WTC11 (cell line): ENCODE measurements around the gene STX19. TPM values are rescaled to one million over a fixed set of nuclear protein-coding genes. Genes with fewer than 3 reads are reported as not detected.

Experiments used
- ATAC-seq: fragments of 200-7000 bp; cut with Tn5 transposase; 2 replicates; pipeline ENCODE4 v1.10.0; 2021; ENCODE audit warnings: mild to moderate bottlenecking, moderate library complexity
- Bru-seq: library from RNA; stranded (reverse); fragments of 400-500 nt; gene quantifications from one replicate; lab custom pipeline; 2021; lab: Mats Ljungman, UMichigan
- CTCF ChIA-PET: fragments of 300-600 bp; sonication (Branson Sonifier 250); formaldehyde crosslinking; loops from one replicate; lab custom pipeline; 2021; ENCODE audit warnings: antibody characterized with exemption; lab: Charles Lee
- POLR2A ChIA-PET: fragments of 350-600 bp; sonication (Branson Sonifier 250); formaldehyde crosslinking; loops from one replicate; lab custom pipeline; 2021; ENCODE audit warnings: antibody characterized with exemption; lab: Charles Lee
- DNase-seq: peaks from one replicate; pipeline ENCODE4 v3.0.0; 2021; ENCODE audit warnings: low spot score
- H3K27ac Mint-ChIP-seq: 2 replicates; pipeline ENCODE4 v1.8.0; 2021; ENCODE audit warnings: mixed read lengths
- H3K27me3 Mint-ChIP-seq: 2 replicates; pipeline ENCODE4 v1.8.0; 2021; ENCODE audit warnings: low read depth, mild to moderate bottlenecking, moderate library complexity, mixed read lengths
- H3K36me3 Mint-ChIP-seq: 2 replicates; pipeline ENCODE4 v1.8.0; 2021; ENCODE audit warnings: mixed read lengths
- H3K4me1 Mint-ChIP-seq: 2 replicates; pipeline ENCODE4 v1.8.0; 2022; ENCODE audit warnings: mixed read lengths
- H3K4me3 Mint-ChIP-seq: 2 replicates; pipeline ENCODE4 v1.8.0; 2021; ENCODE audit warnings: mild to moderate bottlenecking, moderate library complexity, mixed read lengths
- H3K9me3 Mint-ChIP-seq: 2 replicates; pipeline ENCODE4 v1.8.0; 2021; ENCODE audit warnings: mixed read lengths
- CBFB ChIP-seq: sonication (generic); formaldehyde crosslinking; IDR thresholded peaks from 2 replicates; pipeline ENCODE4 v1.8.1; 2022; ENCODE audit warnings: mild to moderate bottlenecking, low read depth, missing genetic modification reagents
- CREM ChIP-seq: sonication (generic); formaldehyde crosslinking; IDR thresholded peaks from 2 replicates; pipeline ENCODE4 v1.8.1; 2022; ENCODE audit warnings: mild to moderate bottlenecking, missing genetic modification reagents, moderate library complexity
- E2F1 ChIP-seq: sonication (generic); formaldehyde crosslinking; IDR thresholded peaks from 2 replicates; pipeline ENCODE4 v1.8.0; 2022; ENCODE audit warnings: mild to moderate bottlenecking, missing genetic modification reagents
- FOXJ3 ChIP-seq: sonication (generic); formaldehyde crosslinking; IDR thresholded peaks from 2 replicates; pipeline ENCODE4 v1.9.0; 2021; ENCODE audit warnings: missing genetic modification reagents, mild to moderate bottlenecking, borderline replicate concordance
- FOXP1 ChIP-seq: sonication (generic); formaldehyde crosslinking; IDR thresholded peaks from 2 replicates; pipeline ENCODE4 v1.8.0; 2022; ENCODE audit warnings: missing genetic modification reagents, mild to moderate bottlenecking, moderate library complexity, borderline replicate concordance
- FOXP4 ChIP-seq: sonication (generic); formaldehyde crosslinking; IDR thresholded peaks from 2 replicates; pipeline ENCODE4 v1.8.0; 2022; ENCODE audit warnings: mild to moderate bottlenecking, missing genetic modification reagents
- HMGA2 ChIP-seq: fragments of 250-450 bp; sonication (Bioruptor Pico); IDR thresholded peaks from 2 replicates; pipeline ENCODE4 v1.4.0; 2021; ENCODE audit warnings: mild to moderate bottlenecking, moderate library complexity
- JUN ChIP-seq: sonication (generic); formaldehyde crosslinking; IDR thresholded peaks from 2 replicates; pipeline ENCODE4 v1.8.0; 2023; ENCODE audit warnings: mild to moderate bottlenecking, missing genetic modification reagents
- MLX ChIP-seq: sonication (generic); formaldehyde crosslinking; IDR thresholded peaks from 2 replicates; pipeline ENCODE4 v1.8.1; 2023; ENCODE audit warnings: mild to moderate bottlenecking, missing genetic modification reagents, moderate library complexity
- NFATC4 ChIP-seq: fragments of 250-450 bp; sonication (Bioruptor Pico); IDR thresholded peaks from 2 replicates; pipeline ENCODE4 v1.9.0; 2021; ENCODE audit warnings: mild to moderate bottlenecking
- NFE2L1 ChIP-seq: sonication (generic); formaldehyde crosslinking; IDR thresholded peaks from 2 replicates; pipeline ENCODE4 v1.8.1; 2023; ENCODE audit warnings: missing genetic modification reagents
- OVOL2 ChIP-seq: fragments of 250-450 bp; sonication (Bioruptor Pico); IDR thresholded peaks from 2 replicates; pipeline ENCODE4 v1.9.0; 2021; ENCODE audit warnings: mild to moderate bottlenecking, borderline replicate concordance
- RORB ChIP-seq: fragments of 250-450 bp; sonication (Bioruptor Pico); IDR thresholded peaks from 2 replicates; pipeline ENCODE4 v1.9.0; 2021; ENCODE audit warnings: mild to moderate bottlenecking
- TEAD1 ChIP-seq: sonication (generic); formaldehyde crosslinking; IDR thresholded peaks from 2 replicates; pipeline ENCODE4 v1.8.0; 2022; ENCODE audit warnings: mild to moderate bottlenecking, missing genetic modification reagents
- TP53 ChIP-seq: sonication (generic); formaldehyde crosslinking; IDR thresholded peaks from 2 replicates; pipeline ENCODE4 v1.8.1; 2023; ENCODE audit warnings: mild to moderate bottlenecking, missing genetic modification reagents
- USF2 ChIP-seq: sonication (generic); formaldehyde crosslinking; IDR thresholded peaks from 2 replicates; pipeline ENCODE4 v1.8.1; 2023; ENCODE audit warnings: mild to moderate bottlenecking, missing genetic modification reagents, moderate library complexity
- ZNF219 ChIP-seq: sonication (generic); formaldehyde crosslinking; IDR thresholded peaks from 2 replicates; pipeline ENCODE4 v1.8.0; 2023; ENCODE audit warnings: missing genetic modification reagents, mild to moderate bottlenecking, borderline replicate concordance
- ZNF281 ChIP-seq: sonication (generic); formaldehyde crosslinking; IDR thresholded peaks from 2 replicates; pipeline ENCODE4 v1.8.0; 2023; ENCODE audit warnings: mild to moderate bottlenecking, missing genetic modification reagents
- ZNF317 ChIP-seq: sonication (generic); formaldehyde crosslinking; IDR thresholded peaks from 2 replicates; pipeline ENCODE4 v1.8.1; 2023; ENCODE audit warnings: low read depth, mild to moderate bottlenecking, moderate library complexity, missing genetic modification reagents, borderline replicate concordance
- ZNF425 ChIP-seq: fragments of 250-450 bp; sonication (Bioruptor Pico); conservative IDR thresholded peaks from 2 replicates; pipeline ENCODE4 v1.9.0; 2021; ENCODE audit warnings: mild to moderate bottlenecking
- long read RNA-seq, 3 experiments: library from RNA in 1 of 3; library from capped mRNA in 1 of 3; library from polyadenylated mRNA in 1 of 3; unstranded in 2 of 3; stranded (forward) in 1 of 3; transcript quantifications; one replicate each; pipeline ENCODE4 v2.0.0, GENCODE V29; 2021
- total RNA-seq: library from RNA; stranded (reverse); gene quantifications from 3 replicates; pipeline ENCODE4 v1.2.3, GENCODE V29; 2021

Gene STX19
- total RNA-seq (not detected in 3 replicates), Bru-seq, nascent RNA (percentile 11 among the genes with signal in this experiment)
- long read RNA-seq, experiment 1, result 0 reads
- long read RNA-seq, experiment 2, result 0 reads
- long read RNA-seq, experiment 3, result 0 reads

- POLR2A ChIA-PET, result no interaction called here
- H3K36me3 Mint-ChIP-seq, result no peaks in the 10 kb centered on the region
- CTCF ChIA-PET, result interaction anchor here (1.2 to 1.4 kb wide), 2 partner anchors 9 to 24 kb away, joined by 4 to 6 read pairs; no protein-coding TSS in a partner anchor
- no peaks in the 10 kb centered on the region; the same call in 1 of the 2 replicates for H3K9me3 Mint-ChIP-seq
- DNase-seq (no peak), ATAC-seq (no peak; the same call in 1 of the 2 replicates)
- no peak within 1 kb of the TSS for H3K4me3 Mint-ChIP-seq
- no peaks in the 10 kb centered on the region for H3K27me3 Mint-ChIP-seq
- no peak within 1 kb of the TSS for H3K27ac Mint-ChIP-seq
- H3K4me1 Mint-ChIP-seq, result peaks cover 7% of the 10 kb centered on the region
- TF ChIP-seq E2F1 (no peak), TP53 (no peak), ZNF281 (no peak), NFATC4 (no peak)
These were observed at the start of gene STX19 for GRCh38 chr3:94028093-94028837. STX19 (minus strand) TSS chr3:94028597; CDS start chr3:94015269, 13,328 bp downstream.

GRCh38 chr3:94076055-94076454 is 47.7 kb upstream of the STX19 start:
- DNase-seq, result no peak
- Mint-ChIP-seq H3K9me3 (peaks cover 5% of the 10 kb centered on the region), H3K27me3 (no peaks in the 10 kb centered on the region), H3K4me3 (no peak overlapping the region), H3K4me1 (no peaks in the 10 kb centered on the region), H3K27ac (no peak overlapping the region), H3K36me3 (peaks cover 13% of the 10 kb centered on the region)
- ChIA-PET POLR2A (no interaction called here), CTCF (no interaction called here)
- TF ChIP-seq TEAD1 (CRISPR knock-in tag) (no peak), ZNF425 (CRISPR knock-in tag) (no peak), HMGA2 (no peak), MLX (CRISPR knock-in tag) (no peak), TP53 (no peak), JUN (CRISPR knock-in tag) (no peak), USF2 (CRISPR knock-in tag) (no peak), E2F1 (no peak), CREM (CRISPR knock-in tag) (no peak), OVOL2 (CRISPR knock-in tag) (no peak), CBFB (CRISPR knock-in tag) (no peak), FOXJ3 (no peak), ZNF317 (no peak), RORB (CRISPR knock-in tag) (no peak), NFE2L1 (CRISPR knock-in tag) (no peak), FOXP4 (no peak), ZNF219 (no peak), FOXP1 (CRISPR knock-in tag) (no peak)
- ATAC-seq, result no peak
